Fibroblast of skin of abdomen (primary cell): ENCODE data around the gene SPG7.
A peak's percentile ranks its signal among the peaks of the same experiment; 100 is the strongest.

ENCODE experiments used
- DNase-seq: peaks from one replicate; pipeline ENCODE4 v3.0.0-alpha.2; 2013

Gene SPG7

DNA sequence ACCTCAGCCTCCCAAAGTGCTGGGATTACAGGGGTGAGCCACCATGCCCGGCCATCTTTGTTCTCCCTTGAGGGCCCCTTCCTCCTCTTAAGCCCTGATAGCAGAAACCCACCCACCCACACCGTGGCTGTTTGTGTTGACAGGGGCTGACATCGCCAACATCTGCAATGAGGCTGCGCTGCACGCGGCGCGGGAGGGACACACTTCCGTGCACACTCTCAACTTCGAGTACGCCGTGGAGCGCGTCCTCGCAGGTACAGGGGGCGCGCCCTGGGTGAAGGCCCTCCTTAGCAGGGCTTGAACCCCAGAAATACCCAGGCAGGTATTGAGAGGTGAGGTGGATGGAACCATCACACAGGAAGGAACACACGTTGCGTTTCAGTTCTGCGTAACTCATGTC, 39.7 kb downstream of the SPG7 start:
- no peak for DNase-seq

DNA sequence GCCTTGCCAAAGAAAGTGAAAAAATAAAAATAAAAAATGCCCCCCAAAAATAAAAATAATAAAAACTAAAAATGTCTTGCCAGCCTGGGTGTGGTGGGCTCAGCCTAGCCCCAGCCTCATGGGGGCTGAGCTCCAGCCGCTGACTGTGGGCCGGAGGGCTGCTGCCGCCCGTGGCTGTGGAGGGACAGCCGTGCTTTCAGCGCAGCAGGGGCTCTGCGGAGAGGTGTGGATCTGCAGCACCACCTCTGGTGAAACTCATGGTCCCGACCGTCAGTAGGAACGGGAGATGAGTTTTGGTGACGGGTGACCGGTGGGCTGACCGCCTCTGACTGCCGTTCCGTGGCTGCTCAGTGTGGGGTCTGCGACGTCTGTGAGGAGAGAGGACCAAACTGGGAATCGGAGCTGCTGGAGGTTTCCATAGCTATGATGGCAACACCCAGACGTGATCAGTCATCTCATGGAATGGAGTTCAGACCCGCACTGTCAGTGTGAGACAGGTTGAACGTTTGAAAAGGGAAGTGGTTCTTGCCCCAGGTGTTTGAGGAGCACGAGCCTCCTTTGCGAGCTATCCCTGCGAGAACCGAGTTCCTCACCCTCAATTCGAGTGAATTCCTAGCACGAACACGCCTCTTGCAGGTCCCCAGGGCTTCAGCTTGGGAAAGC, 40.3 kb downstream of the SPG7 start:
- no peak for DNase-seq

DNA sequence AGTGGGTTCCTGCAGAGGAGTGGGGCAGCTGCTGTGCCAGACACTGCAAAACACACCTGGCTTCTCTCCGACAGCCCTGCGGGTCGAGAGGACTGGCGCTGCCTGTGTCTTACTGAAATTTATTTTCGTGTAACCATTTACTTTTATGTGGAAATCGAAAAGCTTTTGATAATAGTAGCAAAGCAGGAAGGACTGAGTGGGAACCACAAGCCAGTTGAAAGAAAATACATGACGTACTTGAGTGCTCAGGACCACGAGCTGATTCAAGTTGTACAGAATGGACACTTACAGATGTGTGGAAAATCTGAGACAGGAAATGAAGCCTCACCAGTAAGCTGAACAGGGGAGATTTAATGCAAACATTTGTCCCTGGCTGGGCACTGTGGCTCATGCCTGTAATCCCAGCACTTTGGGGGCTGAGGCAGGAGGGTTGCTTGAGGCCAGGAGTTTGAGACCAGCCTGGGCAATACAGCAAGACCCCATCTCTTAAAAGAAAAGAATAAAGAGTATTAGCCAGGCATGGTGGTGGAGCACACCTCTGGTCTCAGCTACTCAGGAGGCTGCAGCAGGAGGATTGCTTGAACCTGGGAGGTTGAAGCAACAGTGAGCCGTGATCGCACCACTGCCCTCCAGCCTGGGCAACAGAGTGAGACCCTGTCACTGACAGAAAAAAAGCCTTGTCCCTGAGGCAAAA, 41.0 kb downstream of the SPG7 start:
- no peak for DNase-seq

- no peak for DNase-seq
Observed at GRCh38 chr16:89550421-89551007, 42.3 kb downstream of the SPG7 start.

GRCh38 chr16:89552329-89552728, 44.1 kb downstream of the SPG7 start:
- DNase-seq, result no peak

- no peak for DNase-seq
Observed at GRCh38 chr16:89552913-89553312, 44.7 kb downstream of the SPG7 start.

- no peak for DNase-seq
Observed at GRCh38 chr16:89553733-89554132, 45.5 kb downstream of the SPG7 start.

DNA sequence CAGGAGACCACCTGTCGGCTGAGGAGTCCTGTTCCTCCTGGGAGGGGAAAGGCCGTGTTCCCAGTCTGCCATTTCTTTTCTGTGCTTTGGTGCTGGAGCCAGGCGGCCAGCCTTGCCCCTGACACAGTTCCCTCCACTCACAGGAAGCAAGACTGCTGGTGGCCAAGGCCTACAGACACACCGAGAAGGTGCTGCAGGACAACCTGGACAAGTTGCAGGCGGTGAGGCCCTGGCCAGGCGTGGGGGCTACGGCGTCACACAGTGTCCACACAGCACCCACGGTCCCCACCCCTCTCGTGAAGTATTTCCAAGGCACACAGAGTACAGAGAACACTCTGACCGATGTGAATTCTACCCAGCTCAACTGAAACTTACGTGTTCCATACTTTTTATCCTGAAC, 46.1 kb downstream of the SPG7 start:
- no peak for DNase-seq

DNA sequence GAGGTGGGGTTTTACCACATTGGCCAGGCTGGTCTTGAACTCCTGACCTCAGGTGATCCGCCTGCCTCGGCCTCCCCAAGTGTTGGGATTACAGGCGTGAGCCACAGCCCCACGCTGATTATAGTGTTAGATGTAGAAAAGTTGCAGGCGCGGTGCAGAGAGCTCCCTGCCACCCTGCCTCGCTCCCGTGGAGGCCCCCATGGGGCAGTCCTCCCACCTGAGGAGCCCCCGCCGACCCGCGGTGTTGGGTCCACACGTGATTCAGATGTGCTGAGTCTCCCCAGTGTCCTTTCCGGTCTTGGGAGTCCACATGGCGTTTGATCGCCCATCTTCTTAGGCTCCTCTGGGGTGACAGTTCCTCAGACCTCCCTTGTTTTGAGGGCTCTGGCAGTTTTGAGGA, 47.1 kb downstream of the SPG7 start:
- no peak for DNase-seq

- DNase-seq, result no peak
Observed at GRCh38 chr16:89555780-89556179, 47.6 kb downstream of the SPG7 start.

DNA sequence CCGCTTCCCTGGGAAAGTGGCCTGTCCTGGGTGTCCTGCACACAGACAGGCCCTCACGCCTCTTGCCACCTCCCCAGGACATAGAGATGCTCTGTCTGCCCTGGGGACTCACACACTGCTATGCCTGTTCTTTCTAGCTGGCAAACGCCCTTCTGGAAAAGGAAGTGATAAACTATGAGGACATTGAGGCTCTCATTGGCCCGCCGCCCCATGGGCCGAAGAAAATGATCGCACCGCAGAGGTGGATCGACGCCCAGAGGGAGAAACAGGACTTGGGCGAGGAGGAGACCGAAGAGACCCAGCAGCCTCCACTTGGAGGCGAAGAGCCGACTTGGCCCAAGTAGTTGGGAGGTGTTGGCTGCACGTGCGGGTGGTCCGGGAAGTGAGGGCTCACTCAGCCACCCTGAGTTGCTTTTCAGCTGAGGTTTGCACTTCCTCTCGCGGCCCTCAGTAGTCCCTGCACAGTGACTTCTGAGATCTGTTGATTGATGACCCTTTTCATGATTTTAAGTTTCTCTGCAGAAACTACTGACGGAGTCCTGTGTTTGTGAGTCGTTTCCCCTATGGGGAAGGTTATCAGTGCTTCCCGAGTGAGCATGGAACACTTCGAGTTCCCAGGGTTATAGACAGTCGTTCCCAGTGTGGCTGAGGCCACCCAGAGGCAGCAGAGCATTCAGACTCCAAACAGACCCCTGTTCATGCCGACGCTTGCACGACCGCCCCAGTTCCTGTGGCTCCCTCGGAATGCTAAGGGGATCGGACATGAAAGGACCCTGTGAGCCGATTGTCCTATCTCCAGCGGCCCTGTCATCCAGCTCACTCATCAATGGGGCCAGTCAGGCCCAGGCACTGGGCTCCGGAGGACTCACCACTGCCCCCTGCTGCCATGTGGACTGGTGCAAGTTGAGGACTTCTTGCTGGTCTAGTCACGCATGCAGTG, 48.8 kb downstream of the SPG7 start:
- peak; percentile 57 for DNase-seq

- DNase-seq, result no peak
Observed at GRCh38 chr16:89557690-89558490, 49.7 kb downstream of the SPG7 start.

GRCh38 chr16:89560378-89561141, 52.4 kb downstream of the SPG7 start, which contains the start of gene RPL13:
TSS of gene RPL13 (plus strand) at chr16:89560682. CDS start at chr16:89560960, 278 bp downstream.
- DNase-seq, result peak; percentile 96

- DNase-seq, result no peak
Observed at GRCh38 chr16:89561142-89561883, 53.1 kb downstream of the SPG7 start.

DNA sequence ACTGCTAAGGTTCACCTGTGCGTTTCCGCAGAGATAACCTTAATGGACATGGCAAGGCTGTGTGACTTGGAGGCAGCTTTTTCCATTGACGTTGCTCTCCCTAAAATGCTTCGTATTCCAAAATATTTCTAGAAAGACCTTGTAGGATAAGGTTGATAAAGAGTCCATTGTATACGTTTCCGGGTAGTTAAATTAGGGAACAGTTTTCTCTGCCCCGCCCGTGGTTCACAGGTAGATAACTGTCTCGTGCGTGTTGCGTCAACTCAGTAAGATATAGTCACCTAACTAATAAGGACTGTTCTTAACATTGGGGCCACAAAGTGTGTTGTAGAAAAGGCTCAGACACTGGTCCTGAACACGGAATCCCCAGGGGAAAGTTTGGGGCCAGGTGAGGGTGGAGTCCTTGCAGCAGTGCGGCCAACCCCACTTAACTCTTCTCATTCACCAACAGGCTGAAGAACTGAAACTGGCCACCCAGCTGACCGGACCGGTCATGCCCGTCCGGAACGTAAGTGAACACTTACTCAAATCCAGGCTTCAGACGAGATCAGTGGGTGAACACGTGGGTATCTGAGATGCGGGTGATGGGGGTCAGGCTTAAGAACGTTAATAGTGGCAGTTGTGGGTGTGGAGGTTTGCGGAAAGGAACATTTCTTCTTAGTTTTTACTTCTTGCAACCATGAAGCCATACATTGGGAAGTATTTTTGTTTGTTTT, 53.8 kb downstream of the SPG7 start:
- DNase-seq, result no peak

- DNase-seq, result no peak
Observed at GRCh38 chr16:89562939-89563338, 54.7 kb downstream of the SPG7 start.

- no peak for DNase-seq
Observed at GRCh38 chr16:89563639-89564392, 55.6 kb downstream of the SPG7 start.

DNA sequence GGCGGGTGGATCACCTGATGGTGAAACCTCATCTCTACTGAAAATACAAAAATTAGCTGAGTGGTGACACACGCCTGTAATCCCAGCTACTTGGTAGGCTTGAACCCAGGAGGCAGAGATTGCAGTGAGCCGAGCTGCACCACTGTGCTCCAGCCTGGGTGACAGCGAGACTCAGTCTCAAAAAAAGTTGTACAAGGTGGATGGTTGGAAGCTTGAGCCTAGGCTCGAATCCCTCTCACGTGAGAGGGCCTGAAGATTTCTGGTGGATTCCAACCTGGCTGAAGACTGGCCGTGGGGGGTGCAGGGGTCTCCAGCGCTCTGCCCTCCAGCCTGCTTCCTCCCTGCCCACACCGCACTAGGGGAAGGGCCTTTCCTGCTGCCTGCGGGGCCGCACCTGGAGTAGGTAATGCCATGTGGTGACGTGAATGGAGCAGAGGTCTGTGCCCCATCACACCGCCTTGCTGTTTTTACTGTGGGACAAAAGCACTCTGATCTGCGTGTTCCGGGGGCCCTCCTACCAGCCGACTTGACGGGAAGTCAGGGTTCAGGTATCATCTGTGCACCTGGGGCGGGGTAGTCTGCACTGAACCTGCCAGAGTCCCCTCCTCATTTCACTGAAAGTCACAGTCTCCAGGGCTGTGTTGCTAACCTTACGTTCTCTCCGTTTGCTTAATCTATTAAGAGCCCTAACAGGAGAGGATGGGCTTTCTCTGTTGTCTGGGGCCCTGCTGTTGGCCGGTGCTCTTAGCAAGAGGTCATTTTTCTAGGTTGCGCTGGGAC, 56.5 kb downstream of the SPG7 start:
- no peak for DNase-seq

GRCh38 chr16:89565256-89565505, 57.0 kb downstream of the SPG7 start:
- DNase-seq, result no peak
